IPS DF 6.9 (cell line): ENCODE measurements around the gene MAP3K14.

Experiments used
- DNase-seq: peaks from one replicate; pipeline ENCODE4 v3.0.0-alpha.2; 2013; ENCODE audit warnings: low read depth, low spot score
- H3K27ac ChIP-seq: one replicate; pipeline ENCODE4 v1.5.1; 2013; ENCODE audit warnings: low read length, control low read depth
- H3K27me3 ChIP-seq: 2 replicates; pipeline ENCODE4 v1.6.1; 2013; ENCODE audit warnings: mild to moderate bottlenecking, low read length; ENCODE audit not compliant: control insufficient read depth, insufficient read depth
- H3K36me3 ChIP-seq: 2 replicates; pipeline ENCODE4 v1.6.1; 2013; ENCODE audit warnings: low read length; ENCODE audit not compliant: control insufficient read depth, insufficient read depth
- H3K4me1 ChIP-seq: 2 replicates; pipeline ENCODE4 v1.6.1; 2013; ENCODE audit warnings: low read length; ENCODE audit not compliant: control insufficient read depth, insufficient read depth
- H3K4me3 ChIP-seq: 2 replicates; pipeline ENCODE4 v1.5.1; 2013; ENCODE audit warnings: mild to moderate bottlenecking, low read length
- H3K9me3 ChIP-seq: 2 replicates; pipeline ENCODE4 v1.6.1; 2013; ENCODE audit warnings: low read length, inconsistent platforms; ENCODE audit not compliant: control insufficient read depth, insufficient read depth
- WGBS: extraction: QIAGEN DNeasy Blood & Tissue Kit; methylation state at CpG from one replicate; pipeline ENCODE4 v1.1.7; 2013; ENCODE audit warnings: mixed read lengths, missing lambda C conversion rate; ENCODE audit not compliant: insufficient read length, insufficient coverage; 5-methylcytosine and 5-hydroxymethylcytosine counted together

Gene MAP3K14

DNA sequence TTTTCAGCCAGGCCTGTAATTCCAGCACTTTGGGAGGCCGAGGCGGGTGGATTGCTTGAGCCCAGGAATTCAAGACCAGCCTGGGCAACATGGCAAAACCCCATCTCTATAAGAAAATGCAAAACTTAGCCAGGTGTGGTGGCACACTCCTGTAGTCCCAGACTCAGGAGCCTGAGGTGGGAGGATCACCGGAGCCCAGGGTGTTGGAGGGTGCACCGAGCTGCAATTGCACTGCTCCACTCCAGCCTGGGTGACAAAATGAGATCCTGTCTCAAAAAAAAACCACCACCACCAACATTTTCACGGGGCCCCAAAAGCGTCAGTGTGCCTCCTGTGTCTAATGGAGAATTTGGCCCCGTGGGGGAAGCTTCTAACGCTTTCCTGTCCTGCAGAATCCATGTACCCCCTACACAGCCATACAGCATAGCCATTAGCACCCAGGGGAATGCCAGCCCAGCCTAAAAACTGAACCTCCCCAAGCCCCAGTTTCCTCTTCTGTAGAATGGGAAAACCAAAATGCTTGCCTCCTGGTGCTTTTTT, 22.2 kb upstream of the MAP3K14 start:
- H3K9me3 ChIP-seq: no peaks in the 10 kb centered on the region
- DNase-seq: no peak
- peaks cover 2% of the 10 kb centered on the region; the same call in 1 of the 2 replicates for H3K27me3 ChIP-seq
- no peak overlapping the region for H3K4me3 ChIP-seq
- H3K27ac ChIP-seq: no peak overlapping the region
- WGBS: no CpG with 5 or more reads among the region's 8 CpGs
- peaks cover 5% of the 10 kb centered on the region for H3K4me1 ChIP-seq
- H3K36me3 ChIP-seq: no peaks in the 10 kb centered on the region

DNA sequence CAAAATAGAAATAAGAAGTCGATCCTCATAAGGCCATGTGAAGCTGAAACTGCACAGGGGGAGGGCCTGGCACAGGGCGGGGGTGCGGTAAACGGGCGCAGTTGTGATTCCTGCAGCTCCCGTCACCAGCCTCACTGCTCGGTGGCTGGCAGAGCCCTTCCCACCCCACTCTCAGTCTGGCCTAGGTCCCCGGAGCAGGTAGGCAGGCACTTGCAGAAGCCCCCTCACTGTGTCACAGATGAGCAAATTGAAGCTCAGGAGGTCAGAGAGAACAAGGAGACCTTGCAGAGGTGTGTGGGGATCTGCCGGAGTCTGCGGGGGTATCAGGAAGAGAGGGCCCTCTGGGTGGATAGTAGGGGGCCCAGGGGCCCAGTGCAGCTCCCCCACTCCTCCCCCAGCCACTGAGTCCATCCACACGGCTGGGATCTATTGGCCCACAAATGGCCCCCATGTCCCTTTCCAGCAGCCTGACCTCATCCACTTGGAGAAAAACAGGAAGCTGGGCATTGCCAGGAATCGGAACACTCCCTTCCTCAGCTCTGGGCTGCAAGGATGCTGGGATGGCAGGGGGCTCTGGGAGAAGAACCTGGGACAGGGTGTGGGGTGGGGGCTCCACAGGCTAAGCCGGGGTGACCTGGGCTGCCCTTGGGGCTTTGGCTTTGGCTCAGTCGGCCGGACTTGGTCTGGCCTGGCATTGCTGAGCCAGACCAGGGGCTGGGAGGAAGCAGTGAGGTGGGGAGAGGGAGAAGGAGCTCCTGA, 21.4 kb upstream of the MAP3K14 start:
- H3K36me3 ChIP-seq: no peaks in the 10 kb centered on the region
- no CpG with 5 or more reads among the region's 15 CpGs for WGBS
- H3K4me3 ChIP-seq: no peak overlapping the region
- H3K27me3 ChIP-seq: peaks cover 2% of the 10 kb centered on the region; the same call in 1 of the 2 replicates
- peaks cover 5% of the 10 kb centered on the region for H3K4me1 ChIP-seq
- H3K9me3 ChIP-seq: no peaks in the 10 kb centered on the region
- no peak for DNase-seq
- no peak overlapping the region for H3K27ac ChIP-seq

DNA sequence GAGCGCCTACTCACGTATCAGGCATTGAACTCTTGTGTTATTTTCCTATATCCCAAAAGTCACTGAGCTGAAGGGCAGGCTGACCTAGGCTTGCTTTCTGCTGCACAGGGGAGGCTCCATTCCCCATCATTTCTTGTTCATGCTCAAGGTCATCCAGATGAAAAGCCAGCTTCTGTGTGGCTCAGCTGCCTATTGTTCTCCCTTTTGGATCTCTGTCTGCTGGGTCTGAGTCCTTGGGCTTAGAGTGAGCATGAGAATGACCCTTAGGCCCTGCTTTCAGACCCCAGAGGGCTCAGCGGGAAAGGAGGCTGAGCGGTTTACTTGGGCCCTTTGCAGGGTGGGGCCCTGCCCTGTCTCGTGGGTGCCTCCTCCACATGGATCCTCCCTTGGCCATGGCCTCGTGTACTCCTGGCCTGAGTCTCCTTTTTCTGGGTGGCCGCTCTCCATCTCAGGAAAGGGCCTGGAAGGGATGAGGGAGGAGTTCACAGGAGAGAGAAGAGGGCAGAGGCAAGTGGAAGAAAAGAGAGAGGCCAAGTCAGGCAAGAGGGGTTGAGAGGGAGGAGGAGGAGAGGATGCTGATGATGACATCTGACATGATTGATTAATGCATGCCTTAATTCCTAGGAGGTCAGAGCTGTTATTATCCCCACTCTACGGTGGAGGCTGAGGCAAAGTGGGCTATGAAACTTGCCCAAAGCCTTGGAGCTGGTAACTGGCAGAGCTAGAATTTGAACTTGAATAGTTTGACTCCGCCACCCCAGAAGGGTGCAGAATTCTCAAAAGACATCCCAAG, 19.8 kb upstream of the MAP3K14 start:
- WGBS: no CpG with 5 or more reads among the region's 9 CpGs
- Histone ChIP-seq H3K27ac (no peak overlapping the region), H3K36me3 (no peaks in the 10 kb centered on the region), H3K4me1 (no peaks in the 10 kb centered on the region; the same call in 1 of the 2 replicates), H3K27me3 (peaks cover 2% of the 10 kb centered on the region; the same call in 1 of the 2 replicates), H3K4me3 (no peak overlapping the region), H3K9me3 (no peaks in the 10 kb centered on the region)
- DNase-seq: no peak

DNA sequence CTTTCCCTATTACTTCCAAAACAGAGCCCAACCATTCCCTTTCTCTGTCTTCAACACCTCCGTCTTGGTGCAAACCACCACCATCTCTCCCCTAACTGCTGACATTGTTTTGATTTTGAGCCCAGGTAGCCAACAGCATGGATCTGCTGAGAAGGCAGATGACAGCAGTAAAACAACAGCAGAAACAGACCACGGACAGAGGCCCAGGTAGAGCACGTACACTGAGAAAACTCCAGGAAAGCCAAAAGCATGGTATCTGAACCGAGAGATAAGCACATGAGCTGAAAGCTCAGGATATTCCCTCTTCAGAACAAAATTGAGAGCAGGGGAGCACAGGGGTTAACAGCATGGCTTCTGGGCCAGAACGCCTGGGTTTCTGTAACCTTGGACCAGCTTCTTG, 18.9 kb upstream of the MAP3K14 start:
- WGBS: no CpG with 5 or more reads among the region's 5 CpGs
- H3K4me3 ChIP-seq: no peak overlapping the region
- no peaks in the 10 kb centered on the region for H3K9me3 ChIP-seq
- H3K27ac ChIP-seq: no peak overlapping the region
- DNase-seq: no peak
- H3K4me1 ChIP-seq: no peaks in the 10 kb centered on the region; the same call in 1 of the 2 replicates
- peaks cover 2% of the 10 kb centered on the region; the same call in 1 of the 2 replicates for H3K27me3 ChIP-seq
- H3K36me3 ChIP-seq: no peaks in the 10 kb centered on the region

DNA sequence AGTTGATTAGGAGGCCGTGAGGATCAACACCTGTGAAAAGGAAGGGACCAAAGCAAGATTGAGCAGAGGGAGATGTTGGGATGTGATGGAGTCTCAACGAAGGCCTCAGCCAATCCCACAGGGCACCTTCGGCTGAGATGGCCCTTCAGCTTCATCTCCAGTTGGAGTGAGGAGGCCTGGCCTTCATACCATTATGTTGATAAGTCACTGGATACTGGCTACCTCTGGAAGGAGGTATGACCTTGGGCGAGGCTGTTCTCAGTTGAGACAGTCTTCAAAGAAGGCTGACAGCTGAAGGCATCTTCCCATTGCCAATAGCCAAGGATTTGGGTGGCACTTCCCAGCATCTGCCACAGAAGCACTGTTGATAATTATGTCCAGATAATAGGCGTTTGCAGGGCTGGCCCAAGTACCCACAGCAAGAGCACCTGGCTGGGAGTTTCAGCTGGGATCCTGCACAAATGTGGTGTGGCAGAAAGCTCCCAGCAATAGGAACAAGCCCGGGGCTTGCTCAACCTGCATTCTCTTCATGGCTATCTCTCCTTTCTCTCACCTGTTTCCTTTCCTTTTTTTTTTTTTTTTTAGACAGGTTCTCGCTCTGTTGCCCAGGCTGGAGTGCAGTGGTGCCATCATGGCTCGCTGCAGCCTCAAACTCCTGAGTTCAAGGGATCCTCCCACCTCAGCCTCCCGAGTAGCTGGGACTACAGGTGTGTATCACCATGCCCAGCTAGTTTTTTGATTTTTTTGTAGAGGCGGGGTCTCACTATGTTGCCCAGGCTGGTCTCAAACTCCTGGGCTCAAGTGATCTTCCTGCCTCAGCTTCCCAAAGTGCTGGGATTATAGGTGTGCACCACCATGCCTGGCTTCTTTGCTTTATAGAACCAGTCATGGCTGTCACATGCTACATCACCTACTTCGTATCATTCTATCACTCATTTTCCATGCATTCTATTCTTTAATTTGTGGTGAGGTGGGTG, 18.2 kb upstream of the MAP3K14 start:
- H3K4me1 ChIP-seq: no peaks in the 10 kb centered on the region; the same call in 1 of the 2 replicates
- no peak for DNase-seq
- no CpG with 5 or more reads among the region's 11 CpGs for WGBS
- peaks cover 2% of the 10 kb centered on the region; the same call in 1 of the 2 replicates for H3K27me3 ChIP-seq
- no peaks in the 10 kb centered on the region for H3K9me3 ChIP-seq
- H3K27ac ChIP-seq: no peak overlapping the region
- no peak overlapping the region for H3K4me3 ChIP-seq
- no peaks in the 10 kb centered on the region for H3K36me3 ChIP-seq

DNA sequence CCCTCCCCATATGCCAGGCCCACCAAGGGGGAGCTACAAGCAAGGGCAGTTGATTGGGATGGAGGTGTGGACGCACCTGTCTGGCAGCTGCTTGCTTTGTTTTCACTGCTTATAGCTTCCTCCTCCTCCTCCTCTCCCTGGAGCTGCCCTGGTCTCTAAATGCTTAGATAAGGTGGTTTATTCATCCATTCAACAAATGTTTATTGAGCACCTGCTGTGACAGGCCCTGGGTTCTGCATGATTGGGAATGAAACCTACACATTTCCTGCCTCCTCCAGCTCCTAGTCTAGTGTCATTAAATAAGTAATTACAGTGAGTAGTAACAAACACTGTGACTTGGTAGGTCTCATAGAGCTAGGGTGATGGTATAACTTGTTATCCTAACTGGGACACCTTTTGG, 17.4 kb upstream of the MAP3K14 start:
- Histone ChIP-seq H3K4me3 (no peak overlapping the region), H3K27ac (no peak overlapping the region), H3K36me3 (no peaks in the 10 kb centered on the region), H3K27me3 (peaks cover 2% of the 10 kb centered on the region; the same call in 1 of the 2 replicates), H3K4me1 (no peaks in the 10 kb centered on the region; the same call in 1 of the 2 replicates), H3K9me3 (no peaks in the 10 kb centered on the region)
- DNase-seq: no peak
- no CpG with 5 or more reads among the region's 1 CpG for WGBS

DNA sequence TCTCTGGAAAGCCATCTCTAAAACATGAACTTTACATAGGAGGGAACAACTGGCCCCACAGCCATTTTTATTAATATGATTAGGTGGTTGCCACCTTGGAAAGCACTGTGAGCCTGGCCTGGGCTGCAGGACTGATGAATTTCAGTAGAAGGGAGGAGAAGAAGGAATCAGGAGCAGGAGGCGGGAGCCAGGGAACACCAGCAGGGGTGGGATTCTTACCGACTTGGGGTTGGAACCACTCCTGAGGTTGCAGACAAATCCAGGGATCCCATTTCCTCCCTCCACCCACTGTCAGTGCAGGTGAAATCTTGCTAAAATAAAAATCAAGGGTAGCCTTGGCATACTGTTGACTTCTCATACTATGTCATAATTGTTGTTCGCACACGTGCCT, 16.9 kb upstream of the MAP3K14 start:
- no peaks in the 10 kb centered on the region for H3K36me3 ChIP-seq
- DNase-seq: no peak
- H3K9me3 ChIP-seq: no peaks in the 10 kb centered on the region
- H3K4me3 ChIP-seq: no peak overlapping the region
- no CpG with 5 or more reads among the region's 4 CpGs for WGBS
- no peaks in the 10 kb centered on the region; the same call in 1 of the 2 replicates for H3K4me1 ChIP-seq
- peaks cover 2% of the 10 kb centered on the region; the same call in 1 of the 2 replicates for H3K27me3 ChIP-seq
- no peak overlapping the region for H3K27ac ChIP-seq

DNA sequence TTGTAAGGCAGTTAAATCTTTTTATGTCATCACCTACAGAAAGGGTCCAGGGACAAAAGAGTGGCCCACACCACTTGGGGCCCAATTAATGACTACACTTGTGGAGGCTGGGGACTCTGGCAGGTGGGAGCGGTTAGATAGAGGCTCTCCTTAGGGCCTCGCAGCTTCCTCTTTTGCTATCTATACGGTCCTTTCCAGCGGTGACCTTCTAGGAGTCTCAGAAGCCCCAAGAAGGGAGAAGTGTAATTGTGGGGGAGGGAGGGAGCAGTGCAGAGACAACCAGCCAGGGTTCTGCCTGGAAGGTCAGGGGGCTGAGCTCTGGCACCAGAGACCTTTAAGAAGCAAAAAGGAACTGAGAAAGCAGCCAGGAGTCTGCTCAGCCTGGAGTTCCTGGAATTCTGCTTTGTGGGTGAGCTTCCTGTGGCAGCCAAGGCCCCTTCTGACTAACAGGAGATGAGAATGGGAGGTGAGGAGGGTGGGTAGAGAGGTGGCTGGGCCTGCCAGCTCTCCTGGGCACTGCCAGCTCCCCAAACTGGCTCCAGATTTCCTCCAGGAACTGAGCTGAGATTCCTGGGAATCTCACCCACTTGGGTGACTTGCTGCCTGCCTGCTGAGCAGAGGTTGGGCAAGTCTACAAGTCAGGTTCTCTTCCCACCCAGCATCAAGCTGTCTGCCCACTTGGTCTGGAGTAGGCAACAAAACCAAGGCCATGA, 16.3 kb upstream of the MAP3K14 start:
- no CpG with 5 or more reads among the region's 4 CpGs for whole genome bisulfite sequencing
- Histone ChIP-seq H3K4me3 (no peak overlapping the region), H3K36me3 (no peaks in the 10 kb centered on the region), H3K9me3 (no peaks in the 10 kb centered on the region), H3K4me1 (no peaks in the 10 kb centered on the region; the same call in 1 of the 2 replicates), H3K27me3 (peaks cover 2% of the 10 kb centered on the region; the same call in 1 of the 2 replicates), H3K27ac (no peak overlapping the region)
- DNase-seq: no peak

DNA sequence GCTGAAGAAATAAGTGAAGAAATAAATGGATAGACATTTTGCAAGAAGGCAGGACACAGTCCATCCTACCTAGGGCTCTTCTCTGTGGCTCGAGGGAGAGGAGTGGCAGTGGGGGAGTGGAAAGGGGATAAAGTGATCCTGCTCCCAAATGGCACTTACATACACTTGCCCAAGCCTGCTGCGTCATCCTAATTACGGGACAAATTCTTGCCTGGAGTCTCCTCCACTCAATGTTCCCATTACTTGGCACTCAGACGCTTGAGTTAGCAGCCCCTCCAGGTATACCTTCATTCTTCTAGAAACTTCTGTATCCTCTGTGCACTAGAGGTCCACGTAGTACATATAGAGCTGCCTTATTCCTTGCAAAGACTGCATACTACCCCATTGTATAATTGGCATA, 15.7 kb upstream of the MAP3K14 start:
- H3K36me3 ChIP-seq: no peaks in the 10 kb centered on the region
- H3K27ac ChIP-seq: no peak overlapping the region
- DNase-seq: no peak
- no peak overlapping the region for H3K4me3 ChIP-seq
- peaks cover 2% of the 10 kb centered on the region; the same call in 1 of the 2 replicates for H3K27me3 ChIP-seq
- no peaks in the 10 kb centered on the region; the same call in 1 of the 2 replicates for H3K4me1 ChIP-seq
- WGBS: no CpG with 5 or more reads among the region's 5 CpGs
- H3K9me3 ChIP-seq: no peaks in the 10 kb centered on the region
